ENCODE results near the gene E2F4. TPM values are rescaled to one million over a fixed set of nuclear protein-coding genes. Genes with fewer than 3 reads are reported as not detected.

E2F4 gene
- total and polyA plus RNA-seq, 5 donors = 33.9 to 42.5 (median 39.7) TPM

DNA sequence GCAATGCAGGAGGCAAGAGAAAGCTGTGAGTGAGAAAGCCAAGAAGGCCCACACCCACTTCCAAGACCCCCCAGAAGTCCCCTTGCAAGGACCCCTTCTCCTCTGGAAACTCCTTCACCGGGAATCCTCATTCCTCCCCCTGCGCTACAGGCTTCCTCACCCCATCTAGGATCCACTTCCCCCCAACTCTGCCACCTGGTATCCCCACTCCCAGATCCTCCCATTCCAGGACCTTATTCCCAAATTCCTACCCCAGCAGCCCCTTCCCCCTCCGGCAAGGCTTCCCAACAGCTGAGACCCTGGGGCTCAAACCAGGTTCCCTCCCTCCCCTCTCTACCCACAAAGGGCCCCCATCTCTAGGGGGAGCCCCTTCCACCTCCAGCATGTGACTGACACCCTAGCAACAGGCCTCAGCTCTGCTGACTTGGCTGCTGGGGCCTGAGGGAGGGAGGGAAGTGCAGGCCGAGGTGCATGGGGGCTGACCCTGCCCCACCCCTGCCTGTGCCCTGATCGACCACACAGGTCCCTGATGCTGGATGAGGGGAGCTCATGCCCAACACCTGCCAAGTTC lies 25.3 kb upstream of the E2F4 start:
- no peak overlapping the region for H3K4me3 ChIP-seq (ENCODE audit: low read length)
- DNase-seq = peak in 2 of 3 donors; percentile 46
- 79% methylated on average over 5 of the region's 5 CpGs for WGBS
- no peaks in the 10 kb centered on the region for H3K9me3 ChIP-seq (ENCODE audit: control insufficient read depth, low read length)
- intact Hi-C loops (cut with DNase I) = no loop called here
- no peaks in the 10 kb centered on the region for H3K27me3 ChIP-seq (ENCODE audit: control insufficient read depth, insufficient read depth)
- no peak for ATAC-seq
- H3K4me1 ChIP-seq (ENCODE audit: control insufficient read depth, insufficient read depth, low read length) = peaks cover 6% of the 10 kb centered on the region
- no peak overlapping the region for H3K27ac ChIP-seq (ENCODE audit: low read length)

DNA sequence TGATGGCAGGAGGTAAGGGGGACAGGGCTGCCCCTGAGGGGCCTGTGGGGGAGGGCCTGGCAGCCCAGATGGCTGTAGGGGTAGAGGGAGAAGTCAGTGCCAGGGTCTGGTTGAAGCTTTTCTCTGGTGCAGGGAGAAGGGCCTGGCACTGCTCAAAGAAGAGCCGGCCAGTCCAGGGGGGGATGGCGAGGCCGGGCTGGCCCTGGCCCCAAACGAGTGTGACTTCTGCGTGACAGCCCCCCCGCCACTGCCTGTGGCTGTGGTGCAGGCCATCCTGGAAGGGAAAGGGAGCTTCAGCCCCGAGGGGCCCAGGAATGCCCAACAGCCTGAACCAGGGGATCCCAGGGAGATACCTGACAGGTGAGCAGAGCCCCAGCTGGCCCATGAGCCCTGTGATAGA lies 24.4 kb upstream of the E2F4 start:
- H3K4me1 ChIP-seq (ENCODE audit: control insufficient read depth, insufficient read depth, low read length) = peaks cover 6% of the 10 kb centered on the region

DNA sequence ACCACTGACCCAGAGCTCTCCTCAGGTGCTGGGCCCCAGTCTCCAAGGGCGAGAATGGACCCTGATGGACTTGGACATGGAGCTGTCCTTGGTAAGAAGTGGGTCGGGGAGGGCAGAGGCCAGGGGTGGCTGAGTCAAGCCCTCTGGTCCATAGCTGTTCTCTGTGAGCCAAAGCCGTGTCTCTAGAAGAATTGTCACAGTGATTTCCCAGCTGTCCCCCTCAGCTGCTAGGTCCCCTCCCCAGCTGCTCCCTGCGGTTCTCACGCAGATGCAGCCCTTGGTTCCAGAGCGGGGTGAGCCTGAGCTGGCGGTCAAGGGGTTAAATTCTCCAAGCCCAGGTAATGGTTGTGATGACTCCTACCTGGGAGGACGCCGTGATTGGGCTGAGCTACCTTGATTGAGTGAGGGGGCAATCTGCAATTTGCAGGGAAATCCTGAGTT lies 22.9 kb upstream of the E2F4 start:
- Histone ChIP-seq H3K27me3 (ENCODE audit: control insufficient read depth, insufficient read depth) (no peaks in the 10 kb centered on the region), H3K27ac (ENCODE audit: low read length) (peak overlapping the region; percentile 72), H3K9me3 (ENCODE audit: control insufficient read depth, low read length) (no peaks in the 10 kb centered on the region), H3K4me3 (ENCODE audit: low read length) (no peak overlapping the region), H3K4me1 (ENCODE audit: control insufficient read depth, insufficient read depth, low read length) (peaks cover 8% of the 10 kb centered on the region)
- peak in 1 of 3 donors; percentile 50 for DNase-seq
- 62% methylated on average over 9 of the region's 9 CpGs for WGBS
- no peak for ATAC-seq
- intact Hi-C loops (cut with DNase I) = no loop called here

More for the DNA sequence above, 24.4 kb upstream of the E2F4 start:
- intact Hi-C loops (cut with DNase I) = no loop called here
- H3K27ac ChIP-seq (ENCODE audit: low read length) = no peak overlapping the region
- peak; percentile 15 to 55 (median 42) for DNase-seq
- H3K4me3 ChIP-seq (ENCODE audit: low read length) = no peak overlapping the region
- no peak for ATAC-seq
- no peaks in the 10 kb centered on the region for H3K9me3 ChIP-seq (ENCODE audit: control insufficient read depth, low read length)
- no peaks in the 10 kb centered on the region for H3K27me3 ChIP-seq (ENCODE audit: control insufficient read depth, insufficient read depth)
- 91% methylated on average over 7 of the region's 7 CpGs for WGBS

DNA sequence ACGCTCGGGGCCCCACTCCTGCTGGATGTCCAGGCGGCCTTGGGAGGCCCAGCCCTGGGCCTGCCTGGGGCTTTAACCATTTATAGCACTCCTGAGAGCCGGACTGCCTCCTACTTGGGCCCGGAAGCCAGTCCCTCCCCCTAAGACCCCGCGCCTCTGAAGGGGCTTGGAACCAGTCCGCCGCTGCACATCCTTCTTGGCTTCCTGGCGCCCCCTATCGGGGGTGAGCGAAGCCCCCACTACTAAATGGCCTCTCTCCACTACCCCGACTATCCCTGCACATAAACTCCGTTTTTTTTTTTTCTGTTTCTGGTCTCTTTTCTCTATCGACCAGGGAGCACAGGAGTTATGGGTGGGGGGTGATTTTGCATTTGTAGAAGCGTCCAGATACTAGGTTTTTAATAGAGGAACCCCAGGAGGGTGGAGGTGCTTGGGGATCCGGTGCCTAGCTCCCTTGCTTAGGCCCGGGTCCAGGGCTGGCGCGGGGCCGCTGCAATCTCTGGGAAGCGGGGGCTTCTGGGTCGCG lies 22.2 kb upstream of the E2F4 start:
- no peak for ATAC-seq
- intact Hi-C loops (cut with DNase I) = no loop called here
- DNase-seq = peak; percentile 59 to 83 (median 82)

GRCh38 chr16:67170168-67170948 lies 21.6 kb upstream of the E2F4 start, which contains the start of gene NOL3:
NOL3 (plus strand) TSS chr16:67170538.
- Histone ChIP-seq H3K27me3 (ENCODE audit: control insufficient read depth, insufficient read depth) (no peaks in the 10 kb centered on the region), H3K27ac (ENCODE audit: low read length) (peak within 1 kb of the TSS; percentile 90), H3K4me3 (ENCODE audit: low read length) (peak within 1 kb of the TSS; percentile 57), H3K4me1 (ENCODE audit: control insufficient read depth, insufficient read depth, low read length) (peaks cover 5% of the 10 kb centered on the region), H3K9me3 (ENCODE audit: control insufficient read depth, low read length) (no peaks in the 10 kb centered on the region)
- WGBS = 1% methylated on average over 50 of the region's 50 CpGs
- DNase-seq = peak; percentile 89 to 95 (median 95)
- intact Hi-C loops (cut with DNase I) = no loop called here
- peak; percentile 75 to 77 for ATAC-seq

More for the DNA sequence above, 22.2 kb upstream of the E2F4 start:
- Histone ChIP-seq H3K27ac (ENCODE audit: low read length) (peak overlapping the region; percentile 72), H3K9me3 (ENCODE audit: control insufficient read depth, low read length) (no peaks in the 10 kb centered on the region), H3K4me3 (ENCODE audit: low read length) (peak overlapping the region; percentile 57), H3K4me1 (ENCODE audit: control insufficient read depth, insufficient read depth, low read length) (peaks cover 8% of the 10 kb centered on the region), H3K27me3 (ENCODE audit: control insufficient read depth, insufficient read depth) (no peaks in the 10 kb centered on the region)
- 5% methylated on average over 24 of the region's 24 CpGs for WGBS

DNA sequence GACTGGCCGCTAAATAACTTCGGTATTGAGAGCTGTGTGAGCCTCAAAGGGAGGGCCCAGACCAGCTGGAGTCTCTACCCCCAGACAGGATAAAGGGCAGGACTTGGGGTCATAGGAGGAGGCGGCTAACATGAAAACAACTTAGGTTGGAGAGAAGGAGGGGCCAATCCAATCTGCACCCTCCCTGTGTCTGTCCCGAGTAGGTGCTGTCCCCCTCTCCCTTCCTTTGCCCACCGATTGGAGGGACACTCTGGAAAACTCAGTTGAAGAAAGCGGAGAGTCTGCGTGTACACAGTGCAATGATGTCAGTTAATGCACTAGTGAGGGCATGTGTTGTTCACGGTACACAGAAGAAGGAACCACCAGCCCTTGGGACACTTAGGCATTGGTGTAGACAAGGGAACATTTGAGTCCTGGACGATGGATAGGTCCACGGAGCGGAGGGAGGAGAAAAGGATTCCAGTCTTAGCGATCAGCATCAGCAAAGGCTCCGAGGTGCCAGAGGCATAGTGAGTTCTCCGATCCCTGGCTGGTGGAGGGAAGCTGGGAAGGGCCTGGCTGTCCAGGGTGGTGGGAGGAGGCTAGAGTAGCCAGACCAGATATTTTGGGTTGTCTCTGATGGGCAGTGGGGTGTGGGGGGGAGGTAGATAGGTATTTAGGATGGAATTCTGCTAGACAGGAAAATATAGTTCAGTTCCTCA lies 20.9 kb upstream of the E2F4 start:
- H3K4me1 ChIP-seq (ENCODE audit: control insufficient read depth, insufficient read depth, low read length) = peaks cover 2% of the 10 kb centered on the region
- intact Hi-C loops (cut with DNase I) = no loop called here
- no peaks in the 10 kb centered on the region for H3K27me3 ChIP-seq (ENCODE audit: control insufficient read depth, insufficient read depth)

DNA sequence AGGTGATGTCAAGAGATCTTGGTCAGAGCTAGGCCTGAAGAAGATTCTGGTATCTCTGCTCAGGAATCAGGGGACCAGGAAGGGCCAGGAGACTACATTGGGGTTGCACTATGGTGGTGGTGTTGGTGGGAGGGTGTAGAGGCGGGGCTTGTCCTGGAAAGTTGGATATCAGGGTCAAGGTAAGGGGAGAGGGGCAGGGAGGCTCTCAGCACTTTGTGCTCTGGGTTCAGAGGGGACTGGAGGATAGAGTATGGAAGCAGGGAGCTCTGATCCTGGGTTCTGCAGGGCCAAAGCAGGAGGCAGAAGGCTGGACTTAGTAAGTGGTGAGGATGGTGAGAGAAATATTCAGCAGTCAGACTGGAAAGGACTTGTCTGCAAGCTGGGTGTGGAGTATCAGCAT lies 18.6 kb upstream of the E2F4 start:
- Histone ChIP-seq H3K4me1 (ENCODE audit: control insufficient read depth, insufficient read depth, low read length) (peaks cover 2% of the 10 kb centered on the region), H3K27me3 (ENCODE audit: control insufficient read depth, insufficient read depth) (no peaks in the 10 kb centered on the region), H3K9me3 (ENCODE audit: control insufficient read depth, low read length) (no peaks in the 10 kb centered on the region), H3K4me3 (ENCODE audit: low read length) (peak overlapping the region; percentile 43), H3K27ac (ENCODE audit: low read length) (peak overlapping the region; percentile 88)
- intact Hi-C loops (cut with DNase I) = no loop called here
- ATAC-seq (no peak), DNase-seq (peak in 1 of 3 donors; percentile 40)
- WGBS = 97% methylated on average over 1 of the region's 1 CpG

More for the DNA sequence above, 20.9 kb upstream of the E2F4 start:
- DNase-seq (peak in 2 of 3 donors; percentile 38 to 44), ATAC-seq (peak in 1 of 2 donors; percentile 19)
- Histone ChIP-seq H3K9me3 (ENCODE audit: control insufficient read depth, low read length) (no peaks in the 10 kb centered on the region), H3K4me3 (ENCODE audit: low read length) (peak overlapping the region; percentile 57), H3K27ac (ENCODE audit: low read length) (peak overlapping the region; percentile 90)
- 35% methylated on average over 14 of the region's 14 CpGs for WGBS

DNA sequence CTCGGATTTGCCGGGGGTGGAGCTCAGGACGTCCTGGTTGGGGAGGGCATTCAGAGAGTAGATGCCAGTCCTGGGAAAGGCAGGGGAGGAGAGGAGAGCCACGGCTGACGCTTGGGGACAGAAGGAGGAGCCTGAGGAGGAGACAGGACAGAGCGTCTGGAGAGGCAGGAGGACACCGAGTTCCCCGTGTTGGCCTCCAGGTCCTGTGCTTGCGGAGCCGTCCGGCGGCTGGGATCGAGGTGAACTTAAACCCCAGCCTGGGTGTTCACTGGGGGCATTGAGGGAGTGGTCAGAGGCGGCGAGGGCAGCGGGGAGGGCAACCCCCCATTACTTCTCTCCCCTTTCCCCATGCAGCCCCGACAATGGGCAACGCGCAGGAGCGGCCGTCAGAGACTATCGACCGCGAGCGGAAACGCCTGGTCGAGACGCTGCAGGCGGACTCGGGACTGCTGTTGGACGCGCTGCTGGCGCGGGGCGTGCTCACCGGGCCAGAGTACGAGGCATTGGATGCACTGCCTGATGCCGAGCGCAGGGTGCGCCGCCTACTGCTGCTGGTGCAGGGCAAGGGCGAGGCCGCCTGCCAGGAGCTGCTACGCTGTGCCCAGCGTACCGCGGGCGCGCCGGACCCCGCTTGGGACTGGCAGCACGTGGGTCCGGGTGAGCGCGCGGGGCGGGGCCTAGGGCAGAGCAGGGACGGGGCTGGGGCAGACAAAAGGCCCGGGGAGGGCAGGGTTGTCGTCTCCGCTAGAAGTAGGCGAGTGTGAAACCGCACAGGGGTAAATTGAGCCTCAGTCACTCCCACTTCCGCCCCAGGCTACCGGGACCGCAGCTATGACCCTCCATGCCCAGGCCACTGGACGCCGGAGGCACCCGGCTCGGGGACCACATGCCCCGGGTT lies 17.9 kb upstream of the E2F4 start:
- no peaks in the 10 kb centered on the region for H3K27me3 ChIP-seq (ENCODE audit: control insufficient read depth, insufficient read depth)
- peak overlapping the region; percentile 88 for H3K27ac ChIP-seq (ENCODE audit: low read length)
- peak; percentile 89 to 95 (median 95) for DNase-seq
- peak; percentile 72 to 76 for ATAC-seq
- intact Hi-C loops (cut with DNase I) = no loop called here
- 1% methylated on average over 71 of the region's 71 CpGs for WGBS
- H3K9me3 ChIP-seq (ENCODE audit: control insufficient read depth, low read length) = no peaks in the 10 kb centered on the region
- peaks cover 2% of the 10 kb centered on the region for H3K4me1 ChIP-seq (ENCODE audit: control insufficient read depth, insufficient read depth, low read length)
- peak overlapping the region; percentile 43 for H3K4me3 ChIP-seq (ENCODE audit: low read length)

GRCh38 chr16:67174706-67175231 lies 17.2 kb upstream of the E2F4 start:
- H3K27me3 ChIP-seq (ENCODE audit: control insufficient read depth, insufficient read depth) = no peaks in the 10 kb centered on the region

GRCh38 chr16:67176662-67177061 lies 15.3 kb upstream of the E2F4 start:
- H3K4me1 ChIP-seq (ENCODE audit: control insufficient read depth, insufficient read depth, low read length) = peaks cover 2% of the 10 kb centered on the region
- no peaks in the 10 kb centered on the region for H3K27me3 ChIP-seq (ENCODE audit: control insufficient read depth, insufficient read depth)
- WGBS = 88% methylated on average over 12 of the region's 12 CpGs
- intact Hi-C loops (cut with DNase I) = no loop called here
- DNase-seq = peak in 1 of 3 donors; percentile 73
- no peaks in the 10 kb centered on the region for H3K9me3 ChIP-seq (ENCODE audit: control insufficient read depth, low read length)
- H3K27ac ChIP-seq (ENCODE audit: low read length) = no peak overlapping the region
- no peak overlapping the region for H3K4me3 ChIP-seq (ENCODE audit: low read length)
- ATAC-seq = no peak

More at GRCh38 chr16:67174706-67175231, 17.2 kb upstream of the E2F4 start:
- ATAC-seq (no peak), DNase-seq (peak in 1 of 3 donors; percentile 69)
- peak overlapping the region; percentile 88 for H3K27ac ChIP-seq (ENCODE audit: low read length)
- H3K9me3 ChIP-seq (ENCODE audit: control insufficient read depth, low read length) = no peaks in the 10 kb centered on the region
- peaks cover 2% of the 10 kb centered on the region for H3K4me1 ChIP-seq (ENCODE audit: control insufficient read depth, insufficient read depth, low read length)
- peak overlapping the region; percentile 43 for H3K4me3 ChIP-seq (ENCODE audit: low read length)
- whole genome bisulfite sequencing = 40% methylated on average over 31 of the region's 31 CpGs
- intact Hi-C loops (cut with DNase I) = no loop called here
